ENCODE results near the gene ORC2.
"Not testable (repeated sequence)": the region's sequence is repeated elsewhere in the genome, so short reads cannot be mapped to it uniquely, and the experiment has no call there.

ORC2 gene

DNA sequence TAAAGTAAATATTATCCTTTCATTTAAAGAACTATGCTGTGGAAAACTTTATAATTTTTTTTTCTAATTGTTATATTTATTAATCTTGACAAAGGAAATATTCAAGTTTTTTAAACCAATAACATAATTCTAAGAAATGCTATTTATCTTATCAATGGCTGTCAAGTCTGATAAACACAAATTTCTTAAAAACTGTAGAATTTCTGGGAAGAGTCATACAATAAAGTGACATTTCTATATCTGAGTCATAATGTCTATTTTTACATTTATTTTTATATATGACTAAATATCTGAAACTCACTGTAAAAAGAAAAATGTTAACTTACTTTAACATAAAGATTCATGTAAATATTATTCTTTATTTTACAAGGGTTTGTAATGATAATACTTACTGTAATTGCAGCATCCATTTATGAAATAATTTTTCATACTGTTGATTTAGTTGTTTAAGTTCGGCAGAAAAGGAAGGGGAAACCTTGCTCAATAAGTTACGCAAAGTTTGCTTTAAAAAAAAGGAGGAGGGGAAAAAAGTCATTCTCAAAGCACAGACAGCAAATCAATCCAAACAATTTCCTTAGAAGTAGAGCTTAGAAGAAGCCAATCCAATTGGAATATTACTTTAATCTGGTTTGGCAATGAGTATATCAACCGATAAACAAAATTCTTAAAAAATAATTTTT, 32.4 kb downstream of the ORC2 start:
- DNase-seq (ENCODE audit: low read depth), result no peak

DNA sequence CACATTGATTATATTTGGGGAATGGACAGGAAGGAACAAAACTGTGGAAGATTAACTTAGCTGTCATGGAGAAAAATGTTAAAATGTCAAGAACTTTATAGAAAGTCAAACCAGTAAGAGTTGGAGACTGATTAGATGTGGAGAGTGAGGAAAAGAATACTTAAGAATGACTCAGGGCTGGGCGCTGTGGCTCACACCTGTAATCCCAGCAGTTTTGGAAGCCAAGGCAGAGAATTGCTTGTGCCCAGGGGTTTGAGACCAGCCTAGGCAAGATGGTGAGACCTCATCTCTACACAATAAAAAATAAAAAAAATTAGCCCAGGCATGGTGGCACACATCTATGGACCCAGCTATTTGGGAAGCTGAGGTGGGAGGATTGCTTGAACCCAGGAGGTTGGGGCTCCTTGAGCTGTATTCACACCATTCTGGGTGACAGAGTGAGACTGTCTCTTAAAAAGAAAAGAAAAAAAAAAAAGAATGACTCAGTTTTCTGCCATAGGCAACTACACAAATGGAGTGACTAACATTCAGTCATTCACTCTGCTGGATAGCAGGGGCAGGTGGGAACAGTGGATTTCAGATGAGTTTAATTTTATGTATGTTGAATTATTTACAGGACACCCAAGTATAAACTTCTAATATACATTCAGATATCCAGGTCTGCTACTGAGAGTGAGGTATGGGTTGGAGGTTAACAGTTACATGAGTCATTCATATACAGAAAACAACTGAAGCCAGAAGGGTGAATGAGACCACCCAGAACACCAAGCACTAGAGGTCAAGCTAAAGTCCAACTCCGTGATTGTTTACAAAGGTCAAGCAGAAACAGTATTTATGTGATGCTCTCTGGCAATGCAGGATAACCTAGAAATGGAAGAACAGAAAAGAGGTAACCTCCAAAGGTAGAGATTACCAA, 33.9 kb downstream of the ORC2 start:
- no peak for DNase-seq (ENCODE audit: low read depth)

DNA sequence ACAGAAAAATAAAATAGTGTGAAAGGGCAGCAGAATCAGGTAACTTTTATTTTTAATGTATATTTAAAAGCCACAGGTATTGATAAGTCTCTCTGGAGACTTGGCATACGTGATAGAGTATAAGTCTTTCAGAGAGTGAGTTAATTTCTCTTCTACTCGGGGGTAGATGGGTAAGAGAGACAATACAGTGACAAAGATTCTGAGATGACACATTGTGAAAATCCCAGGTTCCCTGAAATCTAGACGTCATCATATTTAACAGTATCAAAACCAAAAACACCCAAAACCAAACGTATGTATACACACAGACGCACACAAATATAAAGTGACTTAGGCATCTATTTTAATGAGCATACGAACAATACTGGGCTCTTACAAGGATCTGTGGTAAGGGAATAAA, 41.0 kb downstream of the ORC2 start:
- no peak for DNase-seq (ENCODE audit: low read depth)

DNA sequence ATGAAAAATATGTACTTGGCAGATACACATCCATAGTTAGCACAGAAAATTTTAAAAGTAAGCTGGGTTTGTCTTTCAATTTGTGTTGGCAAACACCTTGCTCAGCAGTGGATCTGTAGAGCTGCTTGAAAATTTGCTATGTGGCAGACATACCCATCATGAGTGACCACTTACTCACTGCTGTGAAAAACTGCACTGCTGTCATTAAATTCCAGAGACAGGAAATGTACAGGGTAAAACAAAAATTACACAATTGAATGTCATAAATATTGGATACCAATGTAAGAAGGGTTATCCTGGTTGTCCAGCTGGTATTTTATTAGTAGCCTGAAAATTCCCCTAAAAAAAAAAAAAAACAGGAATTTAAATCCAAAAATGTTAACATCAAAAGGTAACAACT, 49.8 kb downstream of the ORC2 start:
- no peak for DNase-seq (ENCODE audit: low read depth)

DNA sequence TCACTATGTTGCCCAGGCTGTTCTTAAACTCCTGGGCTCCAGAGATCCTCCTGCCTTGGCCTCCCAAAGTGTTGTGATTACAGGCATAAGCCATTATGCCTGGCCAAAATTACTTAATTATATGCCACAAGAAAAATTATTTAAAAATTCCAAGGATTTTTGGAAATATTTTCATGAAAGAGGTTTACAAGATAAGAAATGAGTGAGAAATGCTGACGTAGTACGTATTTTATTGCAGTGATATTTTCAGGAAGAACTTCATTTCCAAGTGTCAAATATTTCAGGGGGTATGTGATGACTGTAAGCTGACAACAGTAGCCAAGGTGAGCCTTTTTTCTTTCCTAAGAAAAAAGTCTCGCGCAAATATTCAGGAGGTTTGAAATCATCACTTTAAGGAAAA, 53.5 kb downstream of the ORC2 start:
- no peak for DNase-seq (ENCODE audit: low read depth)

DNA sequence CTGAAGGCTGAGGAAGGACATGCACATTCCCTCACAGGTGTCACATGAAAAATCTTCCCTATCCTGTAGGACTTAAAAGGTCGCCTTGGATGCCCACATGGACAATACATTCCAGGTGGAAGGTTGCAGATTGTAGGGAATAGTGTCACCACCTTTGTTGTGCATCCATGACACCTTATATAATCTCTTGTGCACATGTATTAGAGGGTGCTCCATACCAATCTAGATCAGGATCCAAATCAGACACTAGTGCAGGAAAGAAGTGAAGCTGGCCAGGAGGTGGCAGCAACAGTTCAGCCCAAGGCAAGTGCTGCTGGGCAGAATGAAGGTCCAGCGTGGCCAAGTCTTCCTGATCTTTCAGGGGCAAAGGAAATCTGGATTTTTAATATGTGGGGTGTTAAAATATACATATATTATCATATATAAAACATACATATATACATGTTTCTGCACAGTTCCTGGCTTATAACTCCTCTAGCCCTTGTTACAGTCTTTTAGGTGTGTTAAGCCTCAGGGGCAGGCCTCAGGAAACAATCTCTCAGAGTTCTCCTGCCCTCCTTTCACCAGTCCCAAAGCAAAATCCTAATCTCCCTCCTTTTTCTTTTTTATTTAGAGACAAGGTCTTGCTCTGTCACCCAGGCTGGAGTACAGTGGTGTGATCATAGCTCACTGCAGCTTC, 57.7 kb downstream of the ORC2 start:
- DNase-seq (ENCODE audit: low read depth), result peak; percentile 14

DNA sequence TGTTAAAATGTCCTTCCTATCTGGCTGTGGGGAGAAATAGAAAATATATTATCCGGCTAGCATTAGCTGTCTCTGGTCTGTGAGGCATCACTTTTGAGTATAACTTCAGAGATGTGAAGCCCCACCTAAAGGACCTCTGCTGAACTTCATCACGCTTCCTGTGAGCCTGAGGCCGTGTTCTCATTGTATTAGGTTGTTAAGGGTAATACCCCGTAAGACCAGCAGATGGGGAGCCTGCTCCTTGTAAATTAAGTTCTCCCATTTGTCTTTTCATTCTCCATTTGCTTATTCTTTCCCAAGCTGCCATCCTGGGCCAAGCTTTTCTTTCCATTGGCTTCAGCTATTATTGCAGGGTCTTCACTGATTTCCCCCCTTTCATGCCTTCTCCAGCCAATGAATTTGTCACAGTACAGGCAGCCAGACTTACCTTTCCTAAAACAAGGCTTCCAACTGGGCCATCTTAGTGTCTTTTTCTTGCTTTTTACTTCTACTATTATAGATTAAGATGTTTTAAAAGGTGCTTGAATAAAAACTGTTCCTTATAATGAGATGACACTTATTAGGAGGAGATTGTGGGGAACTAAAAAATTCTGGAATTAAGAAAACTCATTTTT, 61.9 kb downstream of the ORC2 start:
- peak; percentile 28 for DNase-seq (ENCODE audit: low read depth)

DNA sequence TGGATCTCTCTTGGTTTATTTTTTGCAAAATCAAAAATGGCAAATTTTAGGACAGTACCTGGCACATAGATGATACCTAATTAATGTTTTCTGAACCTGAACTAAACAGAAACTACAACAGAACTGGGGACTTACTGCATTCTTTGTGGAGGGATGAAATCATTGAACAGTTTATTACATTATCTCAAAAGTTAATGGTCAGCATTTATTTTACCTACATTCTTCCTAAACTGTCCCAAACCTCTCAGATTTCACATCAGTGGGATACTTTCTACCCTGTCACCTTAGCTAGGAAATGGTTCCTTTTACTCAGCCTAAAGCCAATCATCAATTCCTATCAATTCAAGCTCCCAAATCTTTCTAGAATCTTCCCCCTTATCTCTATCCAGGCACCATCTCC, 64.0 kb downstream of the ORC2 start:
- DNase-seq (ENCODE audit: low read depth), result no peak

DNA sequence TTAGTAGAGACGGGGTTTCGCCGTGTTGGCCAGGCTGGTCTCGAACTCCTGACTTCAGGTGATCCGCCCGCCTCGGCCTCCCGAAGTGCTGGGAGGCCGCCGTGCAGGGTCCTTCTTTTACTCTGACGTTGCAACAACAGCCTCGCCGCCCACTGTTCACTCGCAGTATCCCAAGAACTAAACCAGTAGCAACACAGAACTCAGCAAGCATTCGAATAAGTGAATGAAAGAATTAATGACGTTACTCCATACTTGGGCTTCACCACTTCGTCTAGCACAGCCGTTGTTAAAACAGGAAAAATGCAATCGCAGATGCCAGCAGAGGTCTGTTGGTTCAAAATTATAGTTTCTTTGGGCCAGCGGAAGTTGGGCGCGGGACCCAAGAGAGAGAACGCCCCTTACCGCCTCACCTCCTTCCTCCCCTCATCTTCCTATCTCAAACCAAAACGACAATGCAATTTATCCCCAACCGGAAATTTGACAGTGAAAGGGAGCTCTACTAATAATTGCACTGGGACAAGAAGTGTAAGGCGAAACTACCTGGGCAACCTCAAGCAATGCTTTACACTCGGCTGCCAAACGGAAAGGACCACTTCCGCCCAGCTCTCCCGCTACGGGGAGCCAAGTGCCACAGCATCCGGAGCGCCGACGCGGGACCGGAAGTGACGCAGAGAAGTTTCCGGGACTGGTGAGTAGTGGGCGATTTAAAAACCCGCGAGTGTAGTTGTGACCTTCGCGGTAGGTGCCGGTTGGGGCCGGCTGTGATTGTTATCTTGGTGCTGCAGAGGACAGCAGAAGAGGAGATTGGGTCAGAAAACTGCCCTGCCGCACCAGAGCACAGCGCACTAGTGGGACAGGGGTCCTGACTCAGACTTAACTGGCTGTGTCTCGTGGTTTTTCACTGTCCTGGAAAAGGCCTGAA, 74.5 kb downstream of the ORC2 start, which contains the start of the genes NIF3L1 and PPIL3:
NIF3L1 (plus strand) TSS at position 668 of the 922 bp plus-strand sequence. CDS start 2,573 bp downstream, outside the sequence.
PPIL3 (minus strand) TSS at position 374 of the 922 bp plus-strand sequence. CDS start 1,462 bp downstream, outside the sequence.
- peak; percentile 96 for DNase-seq (ENCODE audit: low read depth)

DNA sequence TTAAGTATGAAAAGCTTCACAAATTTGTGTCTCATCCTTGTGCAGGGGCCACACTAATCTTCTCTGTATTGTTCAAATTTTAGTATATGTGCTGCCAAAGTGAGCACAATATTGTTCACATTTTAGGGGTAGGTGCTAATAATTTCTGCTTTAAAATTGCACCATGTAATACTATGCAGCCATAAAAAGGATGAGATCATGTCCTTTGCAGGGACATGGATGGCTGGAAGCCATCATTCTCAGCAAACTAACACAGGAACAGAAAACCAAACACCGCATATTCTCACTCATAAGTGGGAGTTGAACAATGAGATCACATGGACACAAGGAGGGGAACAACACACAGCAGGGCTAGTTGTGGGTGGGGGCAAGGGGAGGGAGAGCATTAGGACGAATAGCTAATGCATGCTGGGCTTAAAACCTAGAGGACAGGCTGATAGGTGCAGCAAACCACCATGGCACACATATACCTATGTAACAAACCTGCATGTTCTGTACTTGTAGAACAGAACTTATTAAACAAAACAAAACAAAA, 81.7 kb downstream of the ORC2 start:
- not testable (repeated sequence) for DNase-seq (ENCODE audit: low read depth)

DNA sequence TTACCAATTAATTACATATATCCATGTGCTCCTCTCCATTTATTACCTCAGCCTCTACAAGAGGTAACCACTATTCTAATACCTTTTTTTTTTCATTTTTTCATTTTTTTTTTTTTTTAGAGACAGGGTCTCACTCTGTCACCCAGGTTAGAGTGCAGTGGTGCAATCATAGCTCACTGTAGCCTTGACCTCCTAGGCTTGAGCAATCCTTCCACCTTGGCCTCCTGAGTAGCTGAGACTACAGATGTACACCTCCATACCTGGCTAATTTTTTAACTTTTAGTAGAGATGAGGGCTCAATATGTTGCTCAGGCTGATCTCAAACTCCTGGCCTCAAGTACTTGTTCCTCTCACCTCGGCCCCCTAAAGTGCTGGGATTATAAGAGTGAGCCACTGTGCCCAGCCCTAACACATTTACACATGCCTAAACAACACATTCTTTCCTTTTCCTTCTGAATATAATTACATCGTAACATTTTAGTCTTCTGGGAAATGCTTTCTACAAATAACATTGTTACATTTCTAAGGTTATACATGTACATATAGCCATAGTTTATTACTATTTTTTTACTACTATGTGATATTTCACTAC, 85.1 kb downstream of the ORC2 start:
- no peak for DNase-seq (ENCODE audit: low read depth)

DNA sequence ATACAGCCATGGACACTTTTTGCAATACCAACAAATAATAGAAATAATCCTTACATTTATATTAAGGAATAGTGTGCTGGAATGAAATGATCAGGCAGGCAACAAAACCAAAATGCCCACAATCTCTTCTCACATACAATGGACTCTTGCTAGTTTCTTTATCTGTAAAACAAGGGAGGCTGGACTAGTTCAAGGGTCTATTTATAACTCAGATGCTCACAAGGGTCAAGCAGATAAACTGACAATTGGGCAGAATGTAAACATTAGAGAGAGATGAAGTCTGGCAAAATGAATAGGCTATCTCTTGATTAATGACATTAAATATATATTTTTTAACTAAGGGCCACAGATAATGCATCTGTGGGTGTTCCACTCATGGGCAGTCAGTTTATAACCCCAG, 86.0 kb downstream of the ORC2 start:
- DNase-seq (ENCODE audit: low read depth), result no peak

DNA sequence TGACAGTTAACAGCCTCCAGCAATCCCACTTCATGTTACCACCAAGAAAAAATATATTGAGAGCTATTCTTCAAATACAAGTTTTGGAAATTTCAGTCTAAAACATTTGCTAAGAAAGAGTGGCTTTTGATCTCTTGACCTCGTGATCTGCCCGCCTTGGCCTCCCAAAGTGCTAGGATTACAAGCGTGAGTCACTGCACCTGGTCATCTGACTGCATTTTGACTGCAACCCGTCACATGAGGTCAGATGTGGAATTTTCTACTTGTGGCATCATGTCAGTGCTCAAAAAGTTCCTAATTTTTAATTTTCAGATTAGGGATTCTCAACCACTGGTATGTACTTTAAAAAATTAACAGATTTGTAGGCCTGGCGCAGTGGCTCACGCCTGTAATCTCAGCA, 89.9 kb downstream of the ORC2 start:
- DNase-seq (ENCODE audit: low read depth), result no peak

DNA sequence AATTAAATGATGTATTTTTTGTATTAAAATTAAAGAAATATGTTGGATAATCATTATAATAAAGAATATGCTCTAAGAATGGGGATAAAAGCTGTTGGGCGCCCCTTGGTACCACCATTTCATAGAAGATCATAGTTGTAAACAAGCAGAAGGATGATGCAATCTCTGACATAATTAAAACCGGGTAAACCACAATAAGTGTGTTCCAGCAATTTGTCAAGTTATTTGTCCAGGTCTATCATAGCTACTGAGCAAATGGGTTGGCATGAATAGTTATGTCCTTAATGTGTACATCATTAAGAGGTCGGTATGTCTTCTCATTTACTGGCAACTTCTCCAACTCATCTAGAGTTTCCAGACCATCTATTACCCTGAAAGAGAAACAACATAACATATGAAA, 92.3 kb downstream of the ORC2 start:
- no peak for DNase-seq (ENCODE audit: low read depth)

DNA sequence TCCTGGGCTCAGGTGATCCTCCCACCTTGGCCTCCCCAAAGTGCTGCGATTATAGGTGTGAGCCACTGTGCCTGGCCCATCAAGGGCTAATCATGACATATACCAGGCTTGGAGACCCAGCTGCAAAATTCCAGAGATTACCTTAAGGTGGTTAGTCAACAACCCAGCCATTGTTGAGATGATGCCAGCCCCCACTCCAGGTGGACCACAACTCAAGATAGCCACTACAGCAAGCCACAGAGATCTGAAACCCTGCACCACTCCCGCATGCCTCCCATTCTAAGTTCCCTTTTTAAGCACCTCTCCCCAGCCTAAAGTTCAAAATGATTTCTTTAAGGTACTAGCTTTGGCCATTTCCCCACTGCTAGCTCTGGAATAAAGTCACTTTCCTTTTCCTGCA, 94.4 kb downstream of the ORC2 start:
- DNase-seq (ENCODE audit: low read depth), result no peak

DNA sequence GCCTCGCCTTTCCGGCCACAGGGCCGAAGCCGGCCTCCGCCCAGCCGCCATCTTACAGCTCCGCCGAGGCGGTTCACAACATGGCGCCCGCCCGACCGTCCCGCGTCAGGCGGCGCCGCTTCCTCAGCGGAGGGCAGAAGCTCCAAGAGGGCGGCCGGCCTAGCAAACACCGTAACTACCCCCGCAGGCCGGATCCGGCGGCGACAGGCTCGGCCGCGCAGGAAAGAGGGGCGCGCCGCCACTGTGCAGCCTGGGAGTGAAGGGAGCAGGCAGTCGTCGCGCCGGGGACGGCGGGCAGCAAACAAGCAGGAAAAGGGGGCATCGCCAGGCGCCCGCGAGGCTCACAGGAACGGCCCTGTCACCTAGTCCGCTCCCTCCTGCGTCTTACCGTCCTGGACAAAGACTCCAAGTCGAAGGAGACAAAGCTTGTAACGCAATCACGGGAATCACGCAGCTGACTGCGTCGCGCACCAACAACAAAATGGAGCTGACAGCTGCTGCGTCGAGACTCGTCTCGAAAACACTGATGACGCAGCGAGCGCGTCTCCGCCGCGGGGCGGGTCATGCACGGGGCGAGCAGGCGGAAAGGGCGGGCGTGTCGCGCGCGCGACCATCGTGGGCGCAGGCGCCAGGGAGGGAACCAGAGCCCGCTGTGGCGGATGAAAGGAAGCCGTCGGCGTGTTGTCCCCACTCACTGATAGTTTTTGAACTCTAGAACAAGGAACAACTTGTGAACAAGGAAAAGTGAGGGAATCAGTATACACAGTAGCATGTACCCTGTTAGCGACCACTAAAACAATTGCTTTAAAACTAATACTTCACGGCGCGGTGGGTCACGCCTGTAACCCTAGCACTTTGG, 99.1 kb downstream of the ORC2 start, which contains the start of gene CLK1:
CLK1 (minus strand) TSS at position 483 of the 859 bp plus-strand sequence. CDS start 2,796 bp downstream, outside the sequence.
- DNase-seq (ENCODE audit: low read depth), result peak; percentile 96

DNA sequence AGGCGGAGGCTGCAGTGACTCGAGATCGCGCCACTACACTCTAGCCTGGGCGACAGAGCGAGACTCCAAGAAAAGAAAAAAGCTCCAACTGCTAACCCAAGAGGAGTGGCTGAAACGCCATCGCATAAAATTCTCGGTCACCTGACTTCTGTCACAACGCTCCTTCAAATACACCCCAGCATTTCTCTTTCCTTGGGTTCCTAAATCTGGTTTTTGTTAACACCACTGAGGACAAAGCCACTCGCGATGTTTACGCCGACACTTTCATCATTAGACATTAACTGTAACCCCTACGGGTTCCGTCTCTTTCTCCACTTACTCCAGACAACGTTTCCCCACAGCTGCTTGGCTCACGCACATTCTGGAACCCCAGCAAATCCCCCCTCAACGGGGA, 99.7 kb downstream of the ORC2 start:
- DNase-seq (ENCODE audit: low read depth), result no peak

DNA sequence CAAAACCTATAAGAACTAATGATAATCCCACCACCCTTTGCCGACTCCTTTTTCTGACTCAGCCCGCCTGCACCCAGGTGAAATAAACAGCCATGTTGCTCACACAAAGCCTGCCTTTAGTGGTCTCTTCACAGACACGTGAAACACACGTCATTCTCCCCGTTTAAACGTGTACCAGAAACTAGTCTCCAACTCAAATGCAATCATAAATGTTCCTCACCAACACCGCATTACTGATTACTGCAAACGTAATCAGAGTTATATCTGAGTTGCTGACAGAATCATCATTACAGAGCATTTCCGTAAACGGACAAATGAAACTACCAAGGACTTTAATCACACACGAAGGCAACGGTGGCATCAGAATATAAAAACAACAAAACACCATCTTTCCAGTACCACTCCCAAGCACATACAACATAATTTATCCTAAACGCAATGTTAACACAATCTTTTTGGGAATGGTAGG, 100.9 kb downstream of the ORC2 start:
- no peak for DNase-seq (ENCODE audit: low read depth)

DNA sequence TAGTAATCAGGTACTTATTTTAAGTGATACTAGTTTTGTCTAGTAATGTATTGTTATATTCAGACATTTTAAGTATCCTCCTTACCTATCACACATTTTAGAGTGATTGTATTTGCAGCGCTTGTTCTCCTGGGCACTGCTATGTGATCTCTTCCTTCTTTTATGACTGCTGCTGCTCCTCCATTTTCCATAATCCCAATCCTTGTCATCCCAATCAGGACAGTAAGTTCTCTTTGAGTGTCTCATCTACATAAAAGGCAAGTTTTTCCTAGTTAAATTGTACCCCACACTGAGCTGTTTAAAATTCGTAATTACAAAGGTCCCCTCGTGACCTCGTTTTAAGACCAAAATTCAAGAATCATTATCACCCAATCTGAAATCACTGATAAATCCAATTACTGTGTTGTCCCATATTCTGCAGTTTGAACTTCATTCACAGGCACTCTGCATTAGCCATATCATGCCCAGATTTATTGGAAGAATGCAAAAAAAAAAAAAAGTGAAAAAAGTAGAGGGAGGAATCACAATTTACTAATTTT, 101.8 kb downstream of the ORC2 start:
- DNase-seq (ENCODE audit: low read depth), result no peak

Measured in stimulated activated CD8-positive, alpha-beta memory T cell treated with anti-CD3 and anti-CD28 coated beads, Interleukin-4, amount 100 ng/mL, for 24 hours (primary cell).